Subcutaneous abdominal adipose tissue (tissue), 5 donors: ENCODE measurements around the gene CCDC70.
"Not testable (repeated sequence)": the region's sequence is repeated elsewhere in the genome, so short reads cannot be mapped to it uniquely, and the experiment has no call there.

Source experiments
- H3K27ac ChIP-seq: one replicate; pipeline ENCODE4 v1.7.0; 2013; ENCODE audit warnings: low read depth, mild to moderate bottlenecking, inconsistent platforms, low read length, moderate library complexity
- H3K27me3 ChIP-seq, 5 donors: one replicate each; pipeline ENCODE4 v1.7.0; 2013; ENCODE audit warnings: low read length in 5 of 5, inconsistent platforms in 1 of 5; ENCODE audit not compliant: control insufficient read depth in 5 of 5, insufficient read depth in 4 of 5
- H3K36me3 ChIP-seq, 5 donors: one replicate each; pipeline ENCODE4 v1.7.0; 2013; ENCODE audit warnings: low read length in 5 of 5; ENCODE audit not compliant: control insufficient read depth in 5 of 5, insufficient read depth in 5 of 5
- H3K4me1 ChIP-seq, 5 donors: one replicate each; pipeline ENCODE4 v1.7.0; 2013; ENCODE audit warnings: low read length in 5 of 5, mild to moderate bottlenecking in 3 of 5, moderate library complexity in 1 of 5; ENCODE audit not compliant: control insufficient read depth in 5 of 5, insufficient read depth in 5 of 5
- H3K4me3 ChIP-seq, 5 donors: one replicate each; pipeline ENCODE4 v1.7.0; 2013; ENCODE audit warnings: low read length in 5 of 5, low read depth in 1 of 5
- H3K9ac ChIP-seq, 5 donors: one replicate each; pipeline ENCODE4 v1.7.0; 2013; ENCODE audit warnings: low read length in 5 of 5, mild to moderate bottlenecking in 4 of 5, moderate library complexity in 3 of 5
- H3K9me3 ChIP-seq, 5 donors: one replicate each; pipeline ENCODE4 v1.7.0; 2013; ENCODE audit warnings: low read length in 5 of 5; ENCODE audit not compliant: control insufficient read depth in 5 of 5
- donor health status: healthy.
- donor health status: healthy.
- donor health status: healthy.
- donor health status: healthy.
- donor health status: healthy.

CCDC70 gene

GRCh38 chr13:51820016-51820597 is 41.7 kb upstream of the CCDC70 start:
- Histone ChIP-seq H3K27ac (no peak overlapping the region), H3K9ac (no peak overlapping the region), H3K4me1 (peaks cover 0 to 25% (median 16%) of the 10 kb centered on the region in 5 donors), H3K4me3 (no peak overlapping the region), H3K36me3 (no peaks in the 10 kb centered on the region), H3K27me3 (peaks cover 0 to 11% (median 5%) of the 10 kb centered on the region in 5 donors), H3K9me3 (no peaks in the 10 kb centered on the region)

- Histone ChIP-seq H3K36me3 (no peaks in the 10 kb centered on the region), H3K27me3 (peaks cover 0 to 4% (median 2%) of the 10 kb centered on the region in 5 donors), H3K4me1 (peaks cover 0 to 22% (median 15%) of the 10 kb centered on the region in 5 donors), H3K9me3 (no peaks in the 10 kb centered on the region), H3K27ac (no peak overlapping the region), H3K9ac (no peak overlapping the region), H3K4me3 (no peak overlapping the region)
These were observed 40.2 kb upstream of the CCDC70 start for GRCh38 chr13:51821606-51822005.

DNA sequence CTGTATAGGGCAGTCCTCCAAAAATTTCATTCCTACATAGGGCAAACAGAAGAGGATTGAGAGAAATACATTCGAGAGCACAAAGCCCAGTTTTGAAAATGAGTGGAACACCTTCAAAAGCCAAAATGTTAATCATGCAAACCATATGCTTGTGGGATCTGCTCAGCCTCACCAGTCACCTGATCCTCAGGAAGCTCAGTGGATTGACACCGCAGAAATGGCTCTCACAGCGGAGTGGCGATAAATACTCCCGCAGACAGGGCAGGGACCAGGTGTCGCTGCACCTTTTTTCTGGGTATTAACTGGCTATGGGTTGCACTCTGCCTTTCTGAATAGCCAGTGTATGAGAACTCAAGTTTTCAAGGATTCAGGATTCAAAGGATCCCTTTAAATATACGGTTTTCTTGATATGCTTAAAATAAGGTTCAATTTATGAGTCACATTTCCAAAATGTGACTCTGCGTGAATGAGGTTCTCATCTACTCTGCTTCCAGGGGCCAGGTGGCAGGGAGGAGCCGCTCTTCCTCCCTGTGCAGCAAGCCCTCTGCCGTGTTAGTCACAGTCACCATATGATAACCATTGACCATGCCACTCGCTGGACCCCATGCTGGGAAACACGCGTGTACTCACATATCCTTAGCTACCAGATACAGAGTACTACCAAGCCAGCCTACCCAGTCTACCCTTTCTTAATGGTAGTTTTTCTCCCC is 39.5 kb upstream of the CCDC70 start:
- H3K4me1 ChIP-seq, result peaks cover 0 to 25% (median 15%) of the 10 kb centered on the region in 5 donors
- no peaks in the 10 kb centered on the region for H3K9me3 ChIP-seq
- H3K9ac ChIP-seq, result no peak overlapping the region
- no peak overlapping the region for H3K4me3 ChIP-seq
- H3K27ac ChIP-seq, result no peak overlapping the region
- H3K27me3 ChIP-seq, result no peaks in the 10 kb centered on the region
- H3K36me3 ChIP-seq, result no peaks in the 10 kb centered on the region

DNA sequence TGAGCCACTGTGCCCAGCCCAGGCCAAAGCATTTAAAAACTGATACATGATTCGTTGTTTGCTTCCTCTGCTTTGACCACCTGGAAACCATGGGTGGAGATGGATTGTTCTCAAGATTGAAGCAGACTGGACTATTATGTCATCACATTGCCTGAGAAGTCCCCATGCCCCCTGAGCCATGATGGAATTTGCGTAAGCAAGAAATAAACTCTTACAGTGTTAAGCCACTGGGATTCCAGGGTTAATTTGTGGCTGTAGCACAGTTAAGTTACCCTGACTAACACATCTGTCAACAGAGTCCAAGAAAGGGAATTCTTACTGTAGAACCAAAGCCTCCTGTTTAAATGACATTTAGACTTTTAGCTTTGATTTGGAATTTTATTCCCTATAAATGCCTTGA is 38.4 kb upstream of the CCDC70 start:
- H3K36me3 ChIP-seq, result no peaks in the 10 kb centered on the region
- H3K4me3 ChIP-seq, result no peak overlapping the region
- H3K9ac ChIP-seq, result no peak overlapping the region
- no peaks in the 10 kb centered on the region for H3K9me3 ChIP-seq
- peaks cover 0 to 25% (median 15%) of the 10 kb centered on the region in 5 donors for H3K4me1 ChIP-seq
- H3K27me3 ChIP-seq, result no peaks in the 10 kb centered on the region
- no peak overlapping the region for H3K27ac ChIP-seq

DNA sequence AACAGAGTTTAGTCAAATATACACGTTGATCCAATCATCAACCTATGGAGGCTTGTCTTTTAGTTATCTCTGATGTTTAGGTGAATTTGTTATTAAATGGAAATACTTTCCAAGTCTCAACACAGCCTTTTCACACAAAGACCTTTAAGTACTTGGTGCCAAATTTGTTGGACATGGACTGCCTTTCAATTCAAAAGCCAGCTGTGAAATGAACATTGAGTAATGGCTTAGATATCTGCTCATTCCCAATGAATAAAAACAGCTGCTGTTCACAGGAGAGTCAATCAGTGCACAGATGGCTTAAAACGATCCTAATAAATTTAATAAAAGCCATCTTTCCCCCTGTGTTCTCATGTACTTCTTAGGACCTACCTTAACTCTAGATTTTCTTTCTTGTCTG is 37.9 kb upstream of the CCDC70 start:
- Histone ChIP-seq H3K27me3 (no peaks in the 10 kb centered on the region), H3K9me3 (no peaks in the 10 kb centered on the region), H3K9ac (no peak overlapping the region), H3K27ac (no peak overlapping the region), H3K4me1 (peaks cover 0 to 23% (median 14%) of the 10 kb centered on the region in 5 donors), H3K4me3 (no peak overlapping the region), H3K36me3 (no peaks in the 10 kb centered on the region)

GRCh38 chr13:51824712-51825111 is 37.1 kb upstream of the CCDC70 start:
- peaks cover 0 to 16% (median 7%) of the 10 kb centered on the region in 5 donors for H3K4me1 ChIP-seq
- H3K4me3 ChIP-seq, H3K27me3 ChIP-seq, H3K27ac ChIP-seq, H3K36me3 ChIP-seq, H3K9me3 ChIP-seq, H3K9ac ChIP-seq: not testable (repeated sequence)

GRCh38 chr13:51825165-51825592 is 36.6 kb upstream of the CCDC70 start:
- H3K36me3 ChIP-seq, result no peaks in the 10 kb centered on the region
- no peaks in the 10 kb centered on the region for H3K27me3 ChIP-seq
- H3K9me3 ChIP-seq, result no peaks in the 10 kb centered on the region
- H3K9ac ChIP-seq, result no peak overlapping the region
- no peak overlapping the region for H3K27ac ChIP-seq
- H3K4me3 ChIP-seq, result no peak overlapping the region
- H3K4me1 ChIP-seq, result peaks cover 0 to 16% (median 7%) of the 10 kb centered on the region in 5 donors

GRCh38 chr13:51825681-51826254 is 36.0 kb upstream of the CCDC70 start:
- Histone ChIP-seq H3K27ac (no peak overlapping the region), H3K9ac (no peak overlapping the region), H3K4me1 (peaks cover 0 to 16% (median 7%) of the 10 kb centered on the region in 5 donors)

GRCh38 chr13:51826606-51827005 is 35.2 kb upstream of the CCDC70 start:
- no peak overlapping the region for H3K9ac ChIP-seq
- no peak overlapping the region for H3K4me3 ChIP-seq
- no peaks in the 10 kb centered on the region for H3K36me3 ChIP-seq
- no peaks in the 10 kb centered on the region for H3K9me3 ChIP-seq
- no peaks in the 10 kb centered on the region for H3K27me3 ChIP-seq
- peaks cover 0 to 16% (median 6%) of the 10 kb centered on the region in 5 donors for H3K4me1 ChIP-seq
- H3K27ac ChIP-seq, result no peak overlapping the region

More at GRCh38 chr13:51825681-51826254, 36.0 kb upstream of the CCDC70 start:
- Histone ChIP-seq H3K36me3 (no peaks in the 10 kb centered on the region), H3K4me3 (no peak overlapping the region), H3K27me3 (no peaks in the 10 kb centered on the region), H3K9me3 (no peaks in the 10 kb centered on the region)

DNA sequence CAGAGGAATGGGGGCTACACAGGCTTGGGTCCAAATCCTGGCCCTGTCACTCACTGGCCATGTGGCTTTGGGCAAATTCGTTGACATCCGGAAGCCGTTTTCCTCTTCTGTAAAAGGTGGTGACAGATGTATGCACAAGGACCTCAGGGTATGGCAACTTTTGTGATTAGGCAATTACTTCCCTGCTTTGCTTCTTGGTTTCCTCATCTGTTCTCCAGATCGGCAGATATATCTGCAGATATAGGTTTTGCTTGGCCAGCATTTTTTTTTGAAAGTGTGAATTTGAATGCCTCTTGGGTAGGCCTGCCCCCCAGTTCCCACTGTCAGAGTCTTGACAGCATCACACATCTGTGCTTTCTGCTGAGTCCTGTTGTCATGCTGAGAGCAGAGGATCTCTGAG is 34.5 kb upstream of the CCDC70 start:
- Histone ChIP-seq H3K27ac (no peak overlapping the region), H3K9me3 (no peaks in the 10 kb centered on the region), H3K4me3 (no peak overlapping the region), H3K9ac (no peak overlapping the region), H3K27me3 (no peaks in the 10 kb centered on the region), H3K36me3 (no peaks in the 10 kb centered on the region), H3K4me1 (peaks cover 0 to 15% (median 3%) of the 10 kb centered on the region in 5 donors)
